Measurements from ENCODE around the gene XRCC4. TPM values are rescaled to one million over a fixed set of nuclear protein-coding genes. Genes with fewer than 3 reads are reported as not detected.

XRCC4 gene
- polyA plus RNA-seq, 1 donor from 2014 or later: 22.9 TPM

DNA sequence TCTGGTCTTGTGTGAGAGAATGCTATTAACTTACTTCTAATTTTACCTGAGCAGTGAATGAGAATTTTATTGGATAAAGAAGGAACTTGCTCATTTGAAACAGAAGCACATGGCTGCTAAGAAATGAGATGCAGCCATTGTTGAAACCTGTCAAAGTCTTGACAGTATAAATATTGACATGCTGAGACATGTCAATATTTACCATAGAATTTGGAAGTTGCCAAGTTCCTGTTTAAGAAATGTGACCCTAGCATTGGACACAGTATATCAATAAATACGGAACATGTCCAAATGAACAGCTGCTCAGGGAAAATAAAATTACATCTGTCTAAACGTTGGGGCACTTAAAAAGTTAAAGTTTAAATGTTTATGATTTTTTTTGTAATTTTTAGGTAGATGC lies 7.8 kb downstream of the XRCC4 start:
- Histone ChIP-seq H3K4me3 (ENCODE audit: low read length) (no peak overlapping the region), H3K79me2 (replicated peaks; ENCODE audit: insufficient read depth, low read length) (peaks cover 12% of the 10 kb centered on the region), H3K36me3 (ENCODE audit: insufficient read depth, low read length) (no peaks in the 10 kb centered on the region), H3K9ac (ENCODE audit: low read length) (no peak overlapping the region), H2AFZ (ENCODE audit: low read depth, low read length) (no peak overlapping the region), H3K27me3 (ENCODE audit: insufficient read depth, low read depth, low read length) (no peaks in the 10 kb centered on the region), H3K27ac (ENCODE audit: low read length) (no peak overlapping the region), H3K4me2 (ENCODE audit: low read length) (no peak overlapping the region), H3K9me2 (ENCODE audit: insufficient read depth, low read length) (no peaks in the 10 kb centered on the region), H3K9me3 (ENCODE audit: low read length) (no peaks in the 10 kb centered on the region), H4K20me1 (ENCODE audit: insufficient read depth) (no peaks in the 10 kb centered on the region), H3F3A (ENCODE audit: insufficient read depth, low read length, poor library complexity, severe bottlenecking) (no peaks in the 10 kb centered on the region)
- TF ChIP-seq, protein P1, sequence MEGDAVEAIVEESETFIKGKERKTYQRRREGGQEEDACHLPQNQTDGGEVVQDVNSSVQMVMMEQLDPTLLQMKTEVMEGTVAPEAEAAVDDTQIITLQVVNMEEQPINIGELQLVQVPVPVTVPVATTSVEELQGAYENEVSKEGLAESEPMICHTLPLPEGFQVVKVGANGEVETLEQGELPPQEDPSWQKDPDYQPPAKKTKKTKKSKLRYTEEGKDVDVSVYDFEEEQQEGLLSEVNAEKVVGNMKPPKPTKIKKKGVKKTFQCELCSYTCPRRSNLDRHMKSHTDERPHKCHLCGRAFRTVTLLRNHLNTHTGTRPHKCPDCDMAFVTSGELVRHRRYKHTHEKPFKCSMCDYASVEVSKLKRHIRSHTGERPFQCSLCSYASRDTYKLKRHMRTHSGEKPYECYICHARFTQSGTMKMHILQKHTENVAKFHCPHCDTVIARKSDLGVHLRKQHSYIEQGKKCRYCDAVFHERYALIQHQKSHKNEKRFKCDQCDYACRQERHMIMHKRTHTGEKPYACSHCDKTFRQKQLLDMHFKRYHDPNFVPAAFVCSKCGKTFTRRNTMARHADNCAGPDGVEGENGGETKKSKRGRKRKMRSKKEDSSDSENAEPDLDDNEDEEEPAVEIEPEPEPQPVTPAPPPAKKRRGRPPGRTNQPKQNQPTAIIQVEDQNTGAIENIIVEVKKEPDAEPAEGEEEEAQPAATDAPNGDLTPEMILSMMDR (IDR thresholded peaks at IDR 0.05; ENCODE audit: poor library complexity, severe bottlenecking): no peak

- Histone ChIP-seq H4K20me1 (ENCODE audit: insufficient read depth) (no peaks in the 10 kb centered on the region), H2AFZ (ENCODE audit: low read depth, low read length) (no peak overlapping the region), H3K79me2 (replicated peaks; ENCODE audit: insufficient read depth, low read length) (no peaks in the 10 kb centered on the region), H3F3A (ENCODE audit: insufficient read depth, low read length, poor library complexity, severe bottlenecking) (no peaks in the 10 kb centered on the region), H3K9ac (ENCODE audit: low read length) (no peak overlapping the region), H3K9me3 (ENCODE audit: low read length) (no peaks in the 10 kb centered on the region), H3K27me3 (ENCODE audit: insufficient read depth, low read depth, low read length) (no peaks in the 10 kb centered on the region), H3K4me3 (ENCODE audit: low read length) (no peak overlapping the region), H3K9me2 (ENCODE audit: insufficient read depth, low read length) (no peaks in the 10 kb centered on the region), H3K4me2 (ENCODE audit: low read length) (no peak overlapping the region), H3K27ac (ENCODE audit: low read length) (no peak overlapping the region), H3K36me3 (ENCODE audit: insufficient read depth, low read length) (no peaks in the 10 kb centered on the region)
- TF ChIP-seq EZH2 (IDR thresholded peaks at IDR 0.05; ENCODE audit: borderline replicate concordance, insufficient read depth, low read length, poor library complexity, severe bottlenecking) (no peak), SMC3 (conservative IDR thresholded peaks at IDR 0.05; ENCODE audit: poor library complexity) (no peak)
- TF ChIP-seq, protein P2, sequence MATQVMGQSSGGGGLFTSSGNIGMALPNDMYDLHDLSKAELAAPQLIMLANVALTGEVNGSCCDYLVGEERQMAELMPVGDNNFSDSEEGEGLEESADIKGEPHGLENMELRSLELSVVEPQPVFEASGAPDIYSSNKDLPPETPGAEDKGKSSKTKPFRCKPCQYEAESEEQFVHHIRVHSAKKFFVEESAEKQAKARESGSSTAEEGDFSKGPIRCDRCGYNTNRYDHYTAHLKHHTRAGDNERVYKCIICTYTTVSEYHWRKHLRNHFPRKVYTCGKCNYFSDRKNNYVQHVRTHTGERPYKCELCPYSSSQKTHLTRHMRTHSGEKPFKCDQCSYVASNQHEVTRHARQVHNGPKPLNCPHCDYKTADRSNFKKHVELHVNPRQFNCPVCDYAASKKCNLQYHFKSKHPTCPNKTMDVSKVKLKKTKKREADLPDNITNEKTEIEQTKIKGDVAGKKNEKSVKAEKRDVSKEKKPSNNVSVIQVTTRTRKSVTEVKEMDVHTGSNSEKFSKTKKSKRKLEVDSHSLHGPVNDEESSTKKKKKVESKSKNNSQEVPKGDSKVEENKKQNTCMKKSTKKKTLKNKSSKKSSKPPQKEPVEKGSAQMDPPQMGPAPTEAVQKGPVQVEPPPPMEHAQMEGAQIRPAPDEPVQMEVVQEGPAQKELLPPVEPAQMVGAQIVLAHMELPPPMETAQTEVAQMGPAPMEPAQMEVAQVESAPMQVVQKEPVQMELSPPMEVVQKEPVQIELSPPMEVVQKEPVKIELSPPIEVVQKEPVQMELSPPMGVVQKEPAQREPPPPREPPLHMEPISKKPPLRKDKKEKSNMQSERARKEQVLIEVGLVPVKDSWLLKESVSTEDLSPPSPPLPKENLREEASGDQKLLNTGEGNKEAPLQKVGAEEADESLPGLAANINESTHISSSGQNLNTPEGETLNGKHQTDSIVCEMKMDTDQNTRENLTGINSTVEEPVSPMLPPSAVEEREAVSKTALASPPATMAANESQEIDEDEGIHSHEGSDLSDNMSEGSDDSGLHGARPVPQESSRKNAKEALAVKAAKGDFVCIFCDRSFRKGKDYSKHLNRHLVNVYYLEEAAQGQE (IDR thresholded peaks at IDR 0.05; ENCODE audit: borderline replicate concordance): no peak
Measured at GRCh38 chr5:83090169-83090568, 12.8 kb downstream of the XRCC4 start.

DNA sequence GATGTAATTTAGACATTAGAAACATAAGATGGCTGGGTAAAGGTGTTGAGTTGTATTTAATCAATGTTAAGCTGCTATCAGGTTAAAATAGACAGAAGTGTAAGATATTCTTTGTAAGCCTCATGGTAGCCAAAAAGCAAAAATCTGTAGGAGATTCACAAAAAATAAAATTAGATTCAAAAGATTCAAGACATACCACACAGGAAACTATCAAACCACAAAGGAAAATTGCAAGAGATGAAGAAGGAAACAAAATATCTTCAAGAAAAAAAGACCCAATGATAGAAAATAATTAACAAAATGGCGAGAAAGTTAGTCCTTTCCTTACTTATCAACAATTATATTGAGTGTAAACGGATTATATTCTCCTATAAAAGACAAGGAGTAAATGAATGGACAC lies 15.3 kb downstream of the XRCC4 start:
- no peaks in the 10 kb centered on the region for H4K20me1 ChIP-seq (ENCODE audit: insufficient read depth)
- TF ChIP-seq, protein P1 (IDR thresholded peaks at IDR 0.05; ENCODE audit: poor library complexity, severe bottlenecking): no peak
- TF ChIP-seq, protein P2 (IDR thresholded peaks at IDR 0.05; ENCODE audit: borderline replicate concordance): no peak
- TF ChIP-seq TAF1 (IDR thresholded peaks at IDR 0.05; ENCODE audit: low read depth): no peak
- H3K9me3 ChIP-seq (ENCODE audit: low read length): no peaks in the 10 kb centered on the region
- H3K27ac ChIP-seq (ENCODE audit: low read length): no peak overlapping the region
- H3K9ac ChIP-seq (ENCODE audit: low read length): no peak overlapping the region
- H3F3A ChIP-seq (ENCODE audit: insufficient read depth, low read length, poor library complexity, severe bottlenecking): no peaks in the 10 kb centered on the region
- no peaks in the 10 kb centered on the region for H3K27me3 ChIP-seq (ENCODE audit: insufficient read depth, low read depth, low read length)
- no peak overlapping the region for H3K4me3 ChIP-seq (ENCODE audit: low read length)
- no peak overlapping the region for H2AFZ ChIP-seq (ENCODE audit: low read depth, low read length)
- no peaks in the 10 kb centered on the region for H3K79me2 ChIP-seq (replicated peaks; ENCODE audit: insufficient read depth, low read length)
- H3K36me3 ChIP-seq (ENCODE audit: insufficient read depth, low read length): no peaks in the 10 kb centered on the region
- no peaks in the 10 kb centered on the region for H3K9me2 ChIP-seq (ENCODE audit: insufficient read depth, low read length)
- H3K4me2 ChIP-seq (ENCODE audit: low read length): no peak overlapping the region
